ENCODE data around the gene LAIR1. TPM values are rescaled to one million over a fixed set of nuclear protein-coding genes. Genes with fewer than 3 reads are reported as not detected.

LAIR1 gene
- total RNA-seq, 4 donors from 2014 or later: 25.3 to 93.2 (median 47.6) TPM

GRCh38 chr19:54376610-54377285 is 12.0 kb upstream of the LAIR1 start:
- TF ChIP-seq, protein P1, sequence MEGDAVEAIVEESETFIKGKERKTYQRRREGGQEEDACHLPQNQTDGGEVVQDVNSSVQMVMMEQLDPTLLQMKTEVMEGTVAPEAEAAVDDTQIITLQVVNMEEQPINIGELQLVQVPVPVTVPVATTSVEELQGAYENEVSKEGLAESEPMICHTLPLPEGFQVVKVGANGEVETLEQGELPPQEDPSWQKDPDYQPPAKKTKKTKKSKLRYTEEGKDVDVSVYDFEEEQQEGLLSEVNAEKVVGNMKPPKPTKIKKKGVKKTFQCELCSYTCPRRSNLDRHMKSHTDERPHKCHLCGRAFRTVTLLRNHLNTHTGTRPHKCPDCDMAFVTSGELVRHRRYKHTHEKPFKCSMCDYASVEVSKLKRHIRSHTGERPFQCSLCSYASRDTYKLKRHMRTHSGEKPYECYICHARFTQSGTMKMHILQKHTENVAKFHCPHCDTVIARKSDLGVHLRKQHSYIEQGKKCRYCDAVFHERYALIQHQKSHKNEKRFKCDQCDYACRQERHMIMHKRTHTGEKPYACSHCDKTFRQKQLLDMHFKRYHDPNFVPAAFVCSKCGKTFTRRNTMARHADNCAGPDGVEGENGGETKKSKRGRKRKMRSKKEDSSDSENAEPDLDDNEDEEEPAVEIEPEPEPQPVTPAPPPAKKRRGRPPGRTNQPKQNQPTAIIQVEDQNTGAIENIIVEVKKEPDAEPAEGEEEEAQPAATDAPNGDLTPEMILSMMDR (IDR thresholded peaks at IDR 0.05; ENCODE audit: low read depth): no peak

- TF ChIP-seq, protein P1 (IDR thresholded peaks at IDR 0.05; ENCODE audit: low read depth): no peak
Observed at GRCh38 chr19:54373781-54374631, 9.3 kb upstream of the LAIR1 start.

DNA sequence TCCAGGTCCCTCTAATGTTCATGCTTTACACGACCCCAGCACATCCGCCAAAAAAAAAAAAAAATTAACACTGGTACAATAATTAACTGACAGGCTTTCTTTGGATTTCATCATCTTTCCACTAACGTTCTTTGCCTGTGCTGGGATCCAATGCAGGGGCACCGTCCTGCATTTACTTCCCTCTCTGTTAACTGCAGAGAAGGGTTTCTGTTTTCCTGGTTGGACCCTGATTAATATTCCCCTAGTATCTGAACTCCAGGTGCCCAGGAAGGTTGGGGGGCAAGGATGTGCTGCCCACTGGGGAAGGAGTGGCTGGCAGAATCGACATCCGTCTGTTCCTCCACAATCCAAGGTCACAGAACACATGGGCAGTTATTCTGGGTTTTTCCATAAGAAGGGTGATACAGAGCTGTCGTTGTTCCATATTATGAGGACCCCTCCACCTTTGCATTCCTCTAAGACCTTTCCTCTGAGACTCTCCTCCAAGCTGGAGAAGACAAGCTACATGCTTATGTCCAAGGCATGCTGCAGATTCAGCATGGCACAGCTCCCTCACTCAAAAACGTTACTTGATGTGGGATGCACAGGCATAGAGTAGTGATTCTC is 4.5 kb upstream of the LAIR1 start:
- TF ChIP-seq, protein P1 (IDR thresholded peaks at IDR 0.05; ENCODE audit: low read depth): no peak

DNA sequence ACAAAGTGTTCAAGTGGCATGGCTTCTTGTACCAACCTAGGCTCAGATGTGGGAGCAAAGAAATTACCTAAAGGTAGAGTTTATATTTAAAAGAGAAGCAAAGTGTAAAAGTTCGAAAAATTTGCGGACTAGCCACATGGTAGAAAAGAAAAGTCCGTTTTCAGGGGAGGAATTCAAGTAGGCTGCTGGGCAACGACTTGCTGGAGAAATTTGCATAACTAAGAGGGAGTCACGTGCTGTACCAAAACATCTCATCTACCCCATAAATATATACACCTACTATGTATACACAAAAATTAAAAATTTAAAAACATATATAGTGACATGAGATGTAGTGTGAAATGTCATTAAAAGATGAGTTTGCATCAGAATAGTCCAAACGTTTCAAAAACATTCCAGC is 2.1 kb upstream of the LAIR1 start:
- TF ChIP-seq, protein P1 (IDR thresholded peaks at IDR 0.05; ENCODE audit: low read depth): no peak

- TF ChIP-seq, protein P1 (IDR thresholded peaks at IDR 0.05; ENCODE audit: low read depth): no peak
Observed at GRCh38 chr19:54357381-54357780, 7.3 kb downstream of the LAIR1 start.

DNA sequence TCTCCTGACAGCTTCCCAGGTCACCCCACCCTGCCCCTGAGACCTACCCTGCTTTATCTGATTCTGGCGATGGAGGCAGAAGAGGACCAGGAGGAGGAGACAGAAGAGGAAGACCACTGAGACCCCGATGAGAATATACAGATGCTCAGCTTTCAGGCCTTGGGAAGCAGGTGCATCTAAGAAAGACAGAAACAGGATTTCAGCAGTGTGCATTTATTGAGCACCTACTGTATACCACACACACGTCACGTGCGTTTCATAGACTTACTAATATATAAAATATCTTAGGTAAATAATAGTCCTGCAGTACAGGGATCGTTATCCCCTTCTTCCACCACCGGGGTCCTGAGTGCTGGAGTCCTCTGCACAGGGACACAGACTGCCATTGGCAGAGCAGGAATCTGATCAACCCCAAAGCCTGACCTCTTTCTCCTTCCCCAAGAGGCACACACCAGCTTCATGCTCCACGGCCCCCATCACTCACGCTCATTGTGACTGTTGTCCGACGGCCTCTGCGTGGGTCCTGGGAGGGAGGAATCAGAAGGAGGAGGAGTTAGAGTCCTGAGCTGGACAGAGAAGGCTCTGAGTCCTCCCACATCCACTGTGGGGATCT is 8.2 kb downstream of the LAIR1 start:
- TF ChIP-seq, protein P1 (IDR thresholded peaks at IDR 0.05; ENCODE audit: low read depth): no peak
